Spleen (tissue), 11 donors: ENCODE data around the gene TBCEL. TPM values are rescaled to one million over a fixed set of nuclear protein-coding genes. Genes with fewer than 3 reads are reported as not detected.

ENCODE experiments used
- DNase-seq: peaks from one replicate; pipeline ENCODE4 v3.0.0-alpha.2; 2020
- H3K27ac ChIP-seq, 8 donors: fragments of 200-600 bp; sonication (generic) in 7 of 8; 1 replicate in 4 of 8; 2 replicates in 4 of 8; pipeline versions ENCODE4 v1.5.0 to v1.8.0; 2016 to 2021; ENCODE audit warnings: inconsistent platforms in 4 of 8, mild to moderate bottlenecking in 4 of 8, moderate library complexity in 1 of 8
- H3K27me3 ChIP-seq, 7 donors: fragments of 200-600 bp; sonication (generic) in 6 of 7; replicated peaks in 1 of 7; 1 replicate in 4 of 7; 2 replicates in 3 of 7; pipeline versions ENCODE4 v1.5.0 to v1.8.0; 2016 to 2021; ENCODE audit warnings: inconsistent platforms in 3 of 7, mild to moderate bottlenecking in 1 of 7
- H3K36me3 ChIP-seq, 6 donors: fragments of 200-600 bp; sonication (generic) in 5 of 6; 1 replicate in 4 of 6; 2 replicates in 2 of 6; pipeline versions ENCODE4 v1.5.0 to v1.8.0; 2016 to 2021; ENCODE audit warnings: inconsistent platforms in 2 of 6
- H3K4me1 ChIP-seq, 6 donors: fragments of 200-600 bp; sonication (generic) in 5 of 6; 1 replicate in 3 of 6; 2 replicates in 3 of 6; pipeline versions ENCODE4 v1.5.0 to v1.8.0; 2016 to 2021; ENCODE audit warnings: inconsistent platforms in 3 of 6
- H3K4me3 ChIP-seq, 8 donors: fragments of 200-600 bp; sonication (generic) in 7 of 8; 1 replicate in 4 of 8; 2 replicates in 4 of 8; pipeline versions ENCODE4 v1.5.0 to v1.8.0; 2016 to 2021; ENCODE audit warnings: inconsistent platforms in 4 of 8, mild to moderate bottlenecking in 4 of 8, moderate library complexity in 2 of 8
- H3K9me3 ChIP-seq, 8 donors: fragments of 200-600 bp; sonication (generic) in 7 of 8; 1 replicate in 4 of 8; 2 replicates in 4 of 8; pipeline versions ENCODE4 v1.5.0 to v1.8.0; 2016 to 2021; ENCODE audit warnings: inconsistent platforms in 4 of 8
- CTCF ChIP-seq, 11 experiments: fragments of 200-600 bp in 7 of 11; fragments of 450-650 bp in 4 of 11; sonication (generic) in 4 of 11; IDR thresholded peaks in 8 of 11; conservative IDR thresholded peaks in 3 of 11; 1 replicate in 7 of 11; 2 replicates in 4 of 11; pipeline versions ENCODE4 v1.4.0 to v1.8.0; 2016 to 2021; ENCODE audit warnings: antibody characterized with exemption in 11 of 11, inconsistent platforms in 4 of 11, mild to moderate bottlenecking in 1 of 11
- POLR2A ChIP-seq, 3 donors: fragments of 450-650 bp; IDR thresholded peaks; one replicate each; pipeline ENCODE4 v1.5.1; 2017; ENCODE audit warnings: antibody characterized with exemption in 3 of 3, mild to moderate bottlenecking in 1 of 3
- POLR2AphosphoS5 ChIP-seq, 3 donors: sonication (generic); formaldehyde crosslinking; IDR thresholded peaks; one replicate each; pipeline ENCODE4 v1.5.1; 2017; ENCODE audit warnings: antibody characterized with exemption in 3 of 3
- WGBS, 5 donors: extraction: QIAGEN DNeasy Blood & Tissue Kit in 3 of 5; methylation state at CpG; one replicate each; pipeline versions ENCODE4 v1.1.5 to v1.1.7; 2013 to 2018; 5-methylcytosine and 5-hydroxymethylcytosine counted together
- intact Hi-C: fragments of 100-400 bp; cut with DNase I; formaldehyde crosslinking; loops from one replicate; pipeline ENCODE4 v1.15.0; 2023; ENCODE audit warnings: low total_unique reads
- polyA plus RNA-seq, 3 donors: library from polyadenylated mRNA; stranded (reverse); fragments of 200-250 nt; gene quantifications; one replicate each; pipeline ENCODE4 v1.2.1, GENCODE V29; 2013
- total RNA-seq, 7 donors: library from RNA; depleted of rRNA in 3 of 7; stranded (reverse); fragments of >200 nt in 3 of 7; fragmentation: NEBNext Ultra II Directional in 4 of 7; extraction: Animal tissue kit (Norgen Biotek cat#: 25700) in 4 of 7; gene quantifications; one replicate each; pipeline versions ENCODE4 v1.1.0 to v1.2.1, GENCODE V29; 2016 to 2021
- donor health status: healthy with polysubstance abuse.
- donor health status: DM: no; HTN: no; CAD: no; lungs with moderate emphysema.
- donor health status: DM: no; HTN: no; CAD: no.
- donor health status: Bipolar disorder and iron deficiency.
- donor health status: healthy.
- donor health status: DM: no; HTN: no; CAD: no.
- donor health status: DM: yes; HTN: yes; CAD: no.

TBCEL gene
- total and polyA plus RNA-seq, 10 donors = 3.9 to 49.3 (median 31.6) TPM

- H3K9me3 ChIP-seq = no peaks in the 10 kb centered on the region
- no peak overlapping the region for H3K4me3 ChIP-seq
- no peak for TF ChIP-seq POLR2A (IDR thresholded peaks at IDR 0.05)
- TF ChIP-seq POLR2AphosphoS5 (IDR thresholded peaks at IDR 0.05) = no peak
- TF ChIP-seq CTCF (IDR thresholded peaks at IDR 0.05 in 8 of 11, conservative IDR thresholded peaks at IDR 0.05 in 3 of 11) = no peak
- H3K27me3 ChIP-seq = no peaks in the 10 kb centered on the region
- WGBS, 5 donors = 74 to 92% (median 86%) methylated on average over 1 of the region's 1 CpG
- no peak overlapping the region for H3K27ac ChIP-seq
- no peaks in the 10 kb centered on the region for H3K4me1 ChIP-seq
- DNase-seq = no peak
- H3K36me3 ChIP-seq = peaks cover 0 to 53% (median 11%) of the 10 kb centered on the region in 6 donors
- intact Hi-C loops = no loop called here
Measured at GRCh38 chr11:121082219-121082618, 58.3 kb downstream of the TBCEL start.

GRCh38 chr11:121082670-121083069 lies 58.8 kb downstream of the TBCEL start:
- TF ChIP-seq CTCF (IDR thresholded peaks at IDR 0.05 in 8 of 11, conservative IDR thresholded peaks at IDR 0.05 in 3 of 11) = no peak
- TF ChIP-seq POLR2A (IDR thresholded peaks at IDR 0.05) = no peak
- no peak for TF ChIP-seq POLR2AphosphoS5 (IDR thresholded peaks at IDR 0.05)
- H3K4me3 ChIP-seq = no peak overlapping the region
- no peak overlapping the region for H3K27ac ChIP-seq
- DNase-seq = no peak
- no peaks in the 10 kb centered on the region for H3K9me3 ChIP-seq
- 90 to 100% (median 93%) methylated on average over 1 of the region's 1 CpG for WGBS, 5 donors
- no peaks in the 10 kb centered on the region for H3K4me1 ChIP-seq
- intact Hi-C loops = no loop called here
- H3K27me3 ChIP-seq = no peaks in the 10 kb centered on the region
- H3K36me3 ChIP-seq = peaks cover 0 to 57% (median 15%) of the 10 kb centered on the region in 6 donors

GRCh38 chr11:121086866-121087265 lies 63.0 kb downstream of the TBCEL start:
- intact Hi-C loops = no loop called here
- H3K27me3 ChIP-seq = no peaks in the 10 kb centered on the region
- 94 to 97% (median 96%) methylated on average over 4 of the region's 4 CpGs for WGBS, 5 donors

GRCh38 chr11:121089566-121089965 lies 65.7 kb downstream of the TBCEL start:
- no peak for TF ChIP-seq POLR2AphosphoS5 (IDR thresholded peaks at IDR 0.05)
- no peak for TF ChIP-seq POLR2A (IDR thresholded peaks at IDR 0.05)
- H3K27ac ChIP-seq = no peak overlapping the region
- intact Hi-C loops = no loop called here
- DNase-seq = no peak
- H3K27me3 ChIP-seq = no peaks in the 10 kb centered on the region
- 88 to 96% (median 92%) methylated on average over 1 of the region's 1 CpG for WGBS, 5 donors
- H3K4me1 ChIP-seq = no peaks in the 10 kb centered on the region
- H3K9me3 ChIP-seq = no peaks in the 10 kb centered on the region
- no peak overlapping the region for H3K4me3 ChIP-seq
- peaks cover 0 to 43% (median 17%) of the 10 kb centered on the region in 6 donors for H3K36me3 ChIP-seq

More at GRCh38 chr11:121086866-121087265, 63.0 kb downstream of the TBCEL start:
- no peak for DNase-seq
- H3K4me3 ChIP-seq = no peak overlapping the region
- H3K4me1 ChIP-seq = no peaks in the 10 kb centered on the region
- H3K9me3 ChIP-seq = no peaks in the 10 kb centered on the region
- no peak overlapping the region for H3K27ac ChIP-seq
- H3K36me3 ChIP-seq = peaks cover 0 to 49% (median 17%) of the 10 kb centered on the region in 6 donors
- TF ChIP-seq CTCF (IDR thresholded peaks at IDR 0.05 in 8 of 11, conservative IDR thresholded peaks at IDR 0.05 in 3 of 11) (no peak), POLR2AphosphoS5 (IDR thresholded peaks at IDR 0.05) (no peak), POLR2A (IDR thresholded peaks at IDR 0.05) (no peak)
